A673 (cell line): ENCODE data around the gene PPP6R2.

Experiments used
- CTCF ChIP-seq: fragments of 300-800, 200-600 bp; sonication (generic); conservative IDR thresholded peaks from 2 replicates; pipeline ENCODE4 v1.5.1; 2017; ENCODE audit warnings: low read depth, mild to moderate bottlenecking, antibody characterized with exemption, low read length, moderate library complexity, mixed read lengths
- EZH2 ChIP-seq: fragments of 200-600 bp; sonication (generic); IDR thresholded peaks from 2 replicates; pipeline ENCODE4 v1.6.1; 2017; ENCODE audit warnings: borderline replicate concordance, low read depth, mild to moderate bottlenecking, mixed read lengths, antibody characterized with exemption, low read length; ENCODE audit not compliant: poor library complexity, severe bottlenecking

DNA sequence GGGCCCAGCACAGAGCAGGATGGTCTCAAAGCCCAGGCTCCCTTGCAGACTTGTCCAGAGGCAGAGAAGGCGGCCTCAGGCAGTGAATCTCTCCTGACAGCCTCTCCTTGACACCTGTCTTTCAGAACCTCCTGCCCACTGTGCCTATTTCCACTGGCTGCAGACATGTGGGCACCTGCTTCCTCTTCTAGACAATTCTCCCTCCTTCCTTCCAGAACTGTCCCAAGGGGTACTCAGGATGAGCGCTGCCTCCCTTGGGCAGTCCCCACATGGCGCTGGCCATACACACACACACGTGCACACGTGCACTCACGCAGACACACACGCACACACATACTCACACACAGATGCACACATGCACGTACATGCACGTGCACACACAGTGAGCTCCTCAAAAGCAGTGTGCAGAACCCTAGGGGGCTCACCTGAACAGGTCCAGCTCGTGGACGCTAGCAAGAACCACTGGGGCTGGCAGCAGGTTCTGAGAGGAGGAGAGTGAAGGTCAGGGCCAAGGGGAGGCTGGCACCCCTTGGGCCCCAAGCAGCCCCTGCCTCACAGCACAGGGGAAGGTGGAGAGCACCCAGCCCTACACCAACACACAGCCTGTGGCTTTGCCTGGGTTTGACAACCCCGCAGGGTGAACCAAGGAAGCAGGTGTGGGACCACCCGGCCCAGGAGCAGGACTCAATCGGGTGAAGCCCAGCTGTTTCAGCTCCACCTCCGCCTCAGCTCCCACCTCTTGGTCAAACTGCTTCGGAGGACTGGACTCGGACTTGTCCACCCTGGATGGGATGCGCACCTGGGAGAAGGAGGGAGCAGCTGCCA, 27.6 kb upstream of the PPP6R2 start:
- TF ChIP-seq CTCF = no peak
- no peak for TF ChIP-seq EZH2
